T-cell (primary cell): Measurements from ENCODE around the gene ZNF844. TPM values are rescaled to one million over a fixed set of nuclear protein-coding genes. Genes with fewer than 3 reads are reported as not detected.
"Not testable (repeated sequence)": the region's sequence is repeated elsewhere in the genome, so short reads cannot be mapped to it uniquely, and the experiment has no call there.

ENCODE experiments used
- ATAC-seq, 4 experiments: fragments of 200-7000 bp in 3 of 4; fragments of 150-1000 bp in 1 of 4; cut with Tn5 transposase; replicated peaks in 1 of 4; 1 replicate in 3 of 4; 2 replicates in 1 of 4; pipeline ENCODE4 v1.10.0; 2021; ENCODE audit warnings: moderate library complexity in 3 of 4, mild to moderate bottlenecking in 2 of 4, moderate number of reproducible peaks in 1 of 4
- CTCF ChIA-PET, 2 donors: fragments of 300-600 bp; sonication (Branson Sonifier 250); formaldehyde crosslinking; loops; one replicate each; lab custom pipeline; 2022; ENCODE audit warnings: antibody characterized with exemption in 2 of 2; lab: Charles Lee
- POLR2A ChIA-PET, 2 donors: fragments of 300-600 bp; sonication (Branson Sonifier 250); formaldehyde crosslinking; loops; one replicate each; lab custom pipeline; 2022; ENCODE audit warnings: antibody characterized with exemption in 2 of 2; lab: Charles Lee
- DNase-seq, 35 experiments: peaks; one replicate each; pipeline versions ENCODE4 v3.0.0 to v3.0.0-alpha.2; 2013 to 2023
- H3K27ac ChIP-seq: one replicate; pipeline ENCODE4 v1.5.1; 2013; ENCODE audit warnings: low read length
- H3K27me3 ChIP-seq, 2 experiments: replicated peaks in 1 of 2; 1 replicate in 1 of 2; 2 replicates in 1 of 2; pipeline versions ENCODE4 v1.6.1 to v1.7.0; 2013; ENCODE audit warnings: low read length in 1 of 2, mixed read lengths in 1 of 2; ENCODE audit not compliant: control insufficient read depth in 2 of 2, insufficient read depth in 2 of 2; ENCODE audit errors: extremely low read depth in 1 of 2
- H3K36me3 ChIP-seq, 2 donors: 1 replicate in 1 of 2; 2 replicates in 1 of 2; pipeline versions ENCODE4 v1.6.1 to v1.7.0; 2013; ENCODE audit warnings: low read length in 1 of 2; ENCODE audit not compliant: control insufficient read depth in 2 of 2, insufficient read depth in 1 of 2; ENCODE audit errors: extremely low read depth in 1 of 2
- H3K4me1 ChIP-seq, 2 experiments: 1 replicate in 1 of 2; 2 replicates in 1 of 2; pipeline versions ENCODE4 v1.6.1 to v1.7.0; 2013; ENCODE audit warnings: low read length in 2 of 2, mixed read lengths in 1 of 2; ENCODE audit not compliant: insufficient read depth in 2 of 2, control insufficient read depth in 1 of 2; ENCODE audit errors: extremely low read depth in 1 of 2
- H3K4me3 ChIP-seq, 2 donors: 1 replicate in 1 of 2; 2 replicates in 1 of 2; pipeline versions ENCODE4 v1.5.1 to v1.7.0; 2013; ENCODE audit warnings: mild to moderate bottlenecking in 2 of 2, low read length in 1 of 2, moderate library complexity in 1 of 2; ENCODE audit not compliant: control insufficient read depth in 1 of 2; ENCODE audit errors: extremely low read depth in 1 of 2
- H3K9me3 ChIP-seq: 2 replicates; pipeline ENCODE4 v1.7.0; 2013
- H3K27ac Mint-ChIP-seq, 2 donors: one replicate each; pipeline ENCODE4 v1.8.0; 2020 to 2021; ENCODE audit warnings: mild to moderate bottlenecking in 2 of 2, mixed read lengths in 2 of 2
- H3K27me3 Mint-ChIP-seq, 2 donors: one replicate each; pipeline ENCODE4 v1.8.0; 2021 to 2022; ENCODE audit warnings: mixed read lengths in 2 of 2
- H3K36me3 Mint-ChIP-seq: one replicate; pipeline ENCODE4 v1.8.0; 2021; ENCODE audit warnings: mixed read lengths
- H3K4me1 Mint-ChIP-seq, 3 donors: one replicate each; pipeline ENCODE4 v1.8.0; 2020 to 2022; ENCODE audit warnings: mixed read lengths in 3 of 3, mild to moderate bottlenecking in 1 of 3
- H3K4me3 Mint-ChIP-seq, 3 donors: one replicate each; pipeline ENCODE4 v1.8.0; 2020 to 2022; ENCODE audit warnings: mild to moderate bottlenecking in 3 of 3, mixed read lengths in 3 of 3, moderate library complexity in 3 of 3
- H3K9me3 Mint-ChIP-seq, 3 donors: one replicate each; pipeline ENCODE4 v1.8.0; 2020 to 2022; ENCODE audit warnings: mixed read lengths in 3 of 3
- WGBS: methylation state at CpG from one replicate; pipeline ENCODE4 v1.1.5; 2013; ENCODE audit warnings: missing lambda C conversion rate; ENCODE audit not compliant: insufficient coverage; 5-methylcytosine and 5-hydroxymethylcytosine counted together
- total RNA-seq, 35 experiments: library from RNA in 6 of 35; stranded (reverse) in 6 of 35; fragments of 120-200 nt in 1 of 35; gene quantifications; one replicate each; pipeline versions ENCODE4 v1.2.1 to v1.2.4 and lab custom pipeline; 2013 to 2026

ZNF844 gene
- total RNA-seq, 5 donors from 2014 or later (not counting 1 experiment from before 2014, with no cell fraction given): 9.2 to 20.7 (median 11.5) TPM

DNA sequence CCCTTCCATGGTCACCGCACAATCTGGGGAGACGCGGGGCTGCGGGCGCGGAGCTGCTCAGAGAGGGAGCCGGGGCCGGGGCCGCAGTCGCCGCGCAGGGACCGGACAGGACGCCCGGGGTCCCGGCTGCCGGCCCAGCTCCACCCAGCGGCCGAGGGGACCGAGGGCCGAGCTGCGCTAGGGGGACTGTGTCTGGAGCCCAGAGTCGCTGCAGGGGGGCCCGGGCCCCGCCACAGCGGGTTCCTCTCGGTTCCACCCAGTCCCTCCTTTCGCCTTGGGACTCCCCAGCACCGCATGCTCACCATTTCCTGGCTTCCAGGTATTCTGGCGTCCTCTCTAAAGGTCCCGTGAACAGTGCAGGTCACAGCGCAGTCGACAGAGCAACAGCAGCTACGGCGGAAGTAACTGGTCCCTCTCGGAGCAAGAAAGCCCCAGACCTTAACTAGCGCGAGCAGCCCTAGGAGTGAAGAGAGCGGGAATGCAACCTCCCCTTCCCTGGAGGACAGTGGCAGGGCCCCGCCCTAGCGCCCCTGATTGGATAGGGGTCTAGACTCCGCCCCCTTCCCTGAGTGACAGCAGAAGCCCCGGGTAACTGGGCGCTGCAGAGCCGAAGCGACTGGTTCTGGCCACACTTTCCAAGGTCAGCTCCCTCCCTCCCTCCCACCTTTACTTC, 11.9 kb upstream of the ZNF844 start, which contains the start of gene ZNF878:
TSS of gene ZNF878 (minus strand) at position 465 of the 673 bp plus-strand sequence. CDS start at position 305, 160 bp downstream.
- H3K27me3 ChIP-seq: peaks cover 0 to 19% of the 10 kb centered on the region in 2 experiments
- peaks cover 0 to 3% (median 3%) of the 10 kb centered on the region in 3 donors for H3K9me3 Mint-ChIP-seq
- no peaks in the 10 kb centered on the region for H3K36me3 Mint-ChIP-seq
- no peak within 1 kb of the TSS for H3K27ac Mint-ChIP-seq
- POLR2A ChIA-PET: interaction anchor here in 1 of 2 donors (0.6 kb wide), 1 partner anchor 177 kb away, joined by 3 read pairs; no protein-coding TSS in a partner anchor
- peaks cover 11 to 15% of the 10 kb centered on the region in 2 donors for H3K27me3 Mint-ChIP-seq
- H3K27ac ChIP-seq: no peak within 1 kb of the TSS
- peaks cover 6 to 15% of the 10 kb centered on the region in 2 experiments for H3K4me1 ChIP-seq
- H3K36me3 ChIP-seq: no peaks in the 10 kb centered on the region
- no peaks in the 10 kb centered on the region for H3K9me3 ChIP-seq
- CTCF ChIA-PET: interaction anchor here (0.5 to 0.7 kb wide), 3 partner anchors 45 to 1910 kb away, joined by 3 to 7 read pairs (median 4); no protein-coding TSS in a partner anchor
- peak within 1 kb of the TSS; percentile 71 to 85 (median 82) for H3K4me3 Mint-ChIP-seq
- DNase-seq (peak in 26 of 35 experiments; percentile 5 to 47 (median 22)), ATAC-seq (peak; percentile 74 to 82 (median 82))
- H3K4me1 Mint-ChIP-seq: peaks cover 9 to 21% (median 13%) of the 10 kb centered on the region in 3 donors
- 1% methylated on average over 36 of the region's 46 CpGs for WGBS
- peak within 1 kb of the TSS; percentile 63 to 97 for H3K4me3 ChIP-seq

- ATAC-seq: no peak
- DNase-seq: no peak
- Histone ChIP-seq H3K9me3 (no peaks in the 10 kb centered on the region), H3K36me3 (no peaks in the 10 kb centered on the region), H3K27me3 (peaks cover 0 to 19% of the 10 kb centered on the region in 2 experiments), H3K4me3 (no peak overlapping the region), H3K4me1 (peaks cover 6 to 21% of the 10 kb centered on the region in 2 experiments), H3K27ac (no peak overlapping the region)
- WGBS: 100% methylated on average over 3 of the region's 5 CpGs
- Mint-ChIP-seq H3K4me1 (peaks cover 15 to 29% (median 17%) of the 10 kb centered on the region in 3 donors), H3K27me3 (peaks cover 11 to 15% of the 10 kb centered on the region in 2 donors), H3K36me3 (no peaks in the 10 kb centered on the region), H3K4me3 (no peak overlapping the region), H3K27ac (no peak overlapping the region), H3K9me3 (peaks cover 0 to 3% (median 3%) of the 10 kb centered on the region in 3 donors)
- ChIA-PET POLR2A (no interaction called here), CTCF (interaction anchor here in 1 of 2 donors (0.6 kb wide), 1 partner anchor 131 kb away, joined by 4 read pairs; no protein-coding TSS in a partner anchor)
These were observed 8.7 kb upstream of the ZNF844 start for GRCh38 chr19:12055784-12056183.

DNA sequence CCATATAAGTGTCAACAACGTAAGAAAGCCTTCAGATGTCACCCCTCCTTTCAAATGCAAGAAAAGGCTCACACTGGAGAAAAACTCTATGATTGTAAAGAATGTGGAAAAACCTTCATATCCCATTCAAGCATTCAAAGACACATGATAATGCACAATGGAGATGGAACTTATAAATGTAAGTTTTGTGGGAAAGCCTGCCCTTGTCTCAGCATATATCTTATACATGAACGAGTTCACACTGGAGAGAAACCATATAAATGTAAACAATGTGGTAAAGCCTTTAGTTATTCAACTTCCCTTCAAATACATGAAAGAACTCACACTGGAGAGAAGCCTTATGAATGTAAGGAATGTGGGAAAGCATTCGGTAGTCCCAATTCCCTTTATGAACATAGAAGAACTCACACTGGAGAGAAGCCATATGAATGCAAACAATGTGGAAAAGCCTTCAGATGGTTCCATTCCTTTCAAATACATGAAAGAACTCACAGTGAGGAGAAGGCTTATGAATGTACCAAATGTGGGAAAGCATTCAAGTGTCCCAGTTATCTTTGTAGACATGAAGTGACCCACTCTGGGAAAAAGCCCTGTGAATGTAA, 11.1 kb downstream of the ZNF844 start:
- ChIA-PET POLR2A (no interaction called here), CTCF (no interaction called here)
- no peaks in the 10 kb centered on the region for H3K27me3 Mint-ChIP-seq
- DNase-seq: no peak
- no peak overlapping the region for H3K4me3 Mint-ChIP-seq
- ATAC-seq: no peak
- H3K27ac ChIP-seq: no peak overlapping the region
- H3K27ac Mint-ChIP-seq: no peak overlapping the region
- no peak overlapping the region for H3K4me3 ChIP-seq
- no peaks in the 10 kb centered on the region for H3K27me3 ChIP-seq
- H3K36me3 Mint-ChIP-seq: peaks cover 58% of the 10 kb centered on the region
- H3K9me3 Mint-ChIP-seq: peaks cover 9 to 43% (median 35%) of the 10 kb centered on the region in 3 donors
- peaks cover 32% of the 10 kb centered on the region for H3K9me3 ChIP-seq
- H3K4me1 ChIP-seq: no peaks in the 10 kb centered on the region
- WGBS: no CpG with 5 or more reads among the region's 3 CpGs
- H3K36me3 ChIP-seq: peaks cover 0 to 22% of the 10 kb centered on the region in 2 donors
- H3K4me1 Mint-ChIP-seq: no peaks in the 10 kb centered on the region

DNA sequence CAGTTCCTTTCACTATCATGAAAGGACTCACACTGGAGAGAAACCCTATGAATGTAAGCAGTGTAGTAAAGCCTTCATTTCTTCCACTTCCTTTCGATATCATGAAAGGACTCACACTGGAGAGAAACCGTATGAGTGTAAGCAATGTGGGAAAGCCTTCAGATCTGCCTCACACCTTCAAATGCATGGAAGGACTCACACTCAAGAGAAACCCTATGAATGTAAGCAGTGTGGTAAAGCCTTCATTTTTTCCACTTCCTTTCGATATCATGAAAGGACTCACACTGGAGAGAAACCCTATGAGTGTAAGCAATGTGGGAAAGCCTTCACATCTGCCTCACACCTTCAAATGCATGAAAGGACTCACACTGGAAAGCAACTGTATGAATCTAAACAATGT, 11.8 kb downstream of the ZNF844 start:
- H3K4me3 ChIP-seq, CTCF ChIA-PET, H3K4me1 Mint-ChIP-seq, H3K27me3 Mint-ChIP-seq, H3K4me1 ChIP-seq, POLR2A ChIA-PET, ATAC-seq, DNase-seq, H3K27me3 ChIP-seq, H3K4me3 Mint-ChIP-seq, H3K27ac Mint-ChIP-seq, H3K27ac ChIP-seq: not testable (repeated sequence)
- Histone ChIP-seq H3K36me3 (peaks cover 0 to 22% of the 10 kb centered on the region in 2 donors), H3K9me3 (peaks cover 32% of the 10 kb centered on the region)
- WGBS: no CpG with 5 or more reads among the region's 3 CpGs
- Mint-ChIP-seq H3K36me3 (peaks cover 57% of the 10 kb centered on the region), H3K9me3 (peaks cover 8 to 41% (median 34%) of the 10 kb centered on the region in 3 donors)

DNA sequence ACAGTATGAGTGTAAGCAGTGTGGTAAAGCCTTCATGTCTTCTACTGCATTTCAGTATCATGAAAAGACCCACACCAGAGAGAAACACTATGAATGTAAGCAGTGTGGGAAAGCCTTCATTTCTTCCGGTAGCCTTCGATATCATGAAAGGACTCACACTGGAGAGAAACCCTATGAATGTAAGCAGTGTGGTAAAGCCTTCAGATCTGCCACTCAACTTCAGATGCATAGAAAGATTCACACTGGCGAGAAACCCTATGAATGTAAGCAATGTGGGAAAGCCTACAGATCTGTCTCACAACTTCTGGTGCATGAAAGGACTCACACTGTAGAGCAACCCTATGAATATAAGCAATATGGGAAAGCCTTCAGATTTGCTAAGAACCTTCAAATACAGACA, 12.8 kb downstream of the ZNF844 start:
- H3K27ac ChIP-seq: no peak overlapping the region
- H3K27me3 ChIP-seq: no peaks in the 10 kb centered on the region
- ChIA-PET CTCF (no interaction called here), POLR2A (no interaction called here)
- DNase-seq (no peak), ATAC-seq (no peak)
- no peaks in the 10 kb centered on the region for H3K4me1 Mint-ChIP-seq
- H3K9me3 Mint-ChIP-seq: peaks cover 8 to 42% (median 35%) of the 10 kb centered on the region in 3 donors
- no peak overlapping the region for H3K4me3 Mint-ChIP-seq
- no peaks in the 10 kb centered on the region for H3K4me1 ChIP-seq
- H3K36me3 ChIP-seq: peaks cover 0 to 22% of the 10 kb centered on the region in 2 donors
- 75% methylated on average over 2 of the region's 3 CpGs for WGBS
- no peak overlapping the region for H3K27ac Mint-ChIP-seq
- H3K9me3 ChIP-seq: peaks cover 32% of the 10 kb centered on the region
- H3K4me3 ChIP-seq: peak overlapping the region in 1 of 2 donors; percentile 15
- peaks cover 57% of the 10 kb centered on the region for H3K36me3 Mint-ChIP-seq
- no peaks in the 10 kb centered on the region for H3K27me3 Mint-ChIP-seq

DNA sequence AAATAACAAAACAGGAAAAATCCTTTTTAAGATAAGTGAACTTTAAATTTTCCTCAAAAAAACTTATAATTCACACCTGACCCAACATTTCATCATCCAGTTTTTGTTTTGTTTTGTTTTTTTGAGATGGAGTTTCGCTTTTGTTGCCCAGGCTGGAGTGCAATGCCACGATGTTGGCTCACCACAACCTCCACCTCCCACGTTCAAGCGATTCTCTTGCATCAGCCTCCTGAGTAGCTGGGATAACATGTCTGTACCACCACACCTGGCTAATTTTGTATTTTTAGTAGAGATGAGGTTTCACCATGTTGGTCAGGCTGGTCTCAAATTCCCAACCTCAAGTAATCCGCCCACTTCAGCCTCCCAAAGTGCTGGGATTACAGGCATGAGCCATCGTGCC, 18.8 kb downstream of the ZNF844 start:
- no CpG with 5 or more reads among the region's 6 CpGs for WGBS
- H3K27ac ChIP-seq, H3K27me3 Mint-ChIP-seq, POLR2A ChIA-PET, H3K4me3 ChIP-seq, H3K4me1 Mint-ChIP-seq, CTCF ChIA-PET, H3K27me3 ChIP-seq, ATAC-seq, H3K36me3 ChIP-seq, H3K4me3 Mint-ChIP-seq, H3K4me1 ChIP-seq, H3K27ac Mint-ChIP-seq, DNase-seq, H3K9me3 ChIP-seq: not testable (repeated sequence)
- peaks cover 0 to 12% (median 12%) of the 10 kb centered on the region in 3 donors for H3K9me3 Mint-ChIP-seq
- peaks cover 18% of the 10 kb centered on the region for H3K36me3 Mint-ChIP-seq
